ENCODE measurements around the gene MBD3L2. TPM values are rescaled to one million over a fixed set of nuclear protein-coding genes. Genes with fewer than 3 reads are reported as not detected.

MBD3L2 gene
- total RNA-seq = not detected in 2 replicates

GRCh38 chr19:7049021-7049420, at the start of gene MBD3L2:
MBD3L2 (plus strand) TSS chr19:7049321; CDS start chr19:7049374, 53 bp downstream.

GRCh38 chr19:7021331-7021730, 27.8 kb upstream of the MBD3L2 start, which contains the start of gene MBD3L2B:
MBD3L2B (minus strand) TSS chr19:7021431; CDS start chr19:7021397, 34 bp downstream.

GRCh38 chr19:7030278-7030677, 18.8 kb upstream of the MBD3L2 start, which contains the start of gene MBD3L5:
MBD3L5 (plus strand) TSS chr19:7030578; CDS start chr19:7030612, 34 bp downstream.

GRCh38 chr19:7040079-7040478, 9.0 kb upstream of the MBD3L2 start, which contains the start of gene MBD3L4:
MBD3L4 (minus strand) TSS chr19:7040179; CDS start chr19:7040144, 35 bp downstream.

GRCh38 chr19:7058576-7058975, 9.5 kb downstream of the MBD3L2 start, which contains the start of gene MBD3L3:
MBD3L3 (minus strand) TSS chr19:7058676; CDS start chr19:7058605, 71 bp downstream.

GRCh38 chr19:7069042-7069903, 20.2 kb downstream of the MBD3L2 start, which contains the start of gene ZNF557:
ZNF557 (plus strand) TSS chr19:7069703; CDS start chr19:7075075, 5,372 bp downstream.

Other genes with a start within 250 kb of the MBD3L2 start
- gene ADGRE1, start 161.7 kb upstream of the MBD3L2 start, total RNA-seq = not detected in 2 replicates
- gene MBD3L2B, start 27.9 kb upstream of the MBD3L2 start, total RNA-seq = not detected in 2 replicates
- gene MBD3L5, start 18.7 kb upstream of the MBD3L2 start, total RNA-seq = not detected in 2 replicates
- gene MBD3L4, start 9.1 kb upstream of the MBD3L2 start, total RNA-seq = not detected in 2 replicates
- gene MBD3L3, start 9.4 kb downstream of the MBD3L2 start, total RNA-seq = not detected in 2 replicates
- gene ZNF557, start 20.4 kb downstream of the MBD3L2 start, total RNA-seq = 2.9 and 5.1 TPM in 2 replicates
- 6.4 and 21.9 TPM in 2 replicates for gene INSR, start 245.1 kb downstream of the MBD3L2 start, total RNA-seq